T-helper 9 cell (primary cell): Measurements from ENCODE around the gene PLAC9.
"Not testable (repeated sequence)": the region's sequence is repeated elsewhere in the genome, so short reads cannot be mapped to it uniquely, and the experiment has no call there.

ENCODE experiments used
- DNase-seq: peaks from one replicate; pipeline ENCODE4 v3.0.0-alpha.2; 2020

The PLAC9 gene

GRCh38 chr10:80140251-80140650 is 7.7 kb downstream of the PLAC9 start:
- DNase-seq, result no peak

DNA sequence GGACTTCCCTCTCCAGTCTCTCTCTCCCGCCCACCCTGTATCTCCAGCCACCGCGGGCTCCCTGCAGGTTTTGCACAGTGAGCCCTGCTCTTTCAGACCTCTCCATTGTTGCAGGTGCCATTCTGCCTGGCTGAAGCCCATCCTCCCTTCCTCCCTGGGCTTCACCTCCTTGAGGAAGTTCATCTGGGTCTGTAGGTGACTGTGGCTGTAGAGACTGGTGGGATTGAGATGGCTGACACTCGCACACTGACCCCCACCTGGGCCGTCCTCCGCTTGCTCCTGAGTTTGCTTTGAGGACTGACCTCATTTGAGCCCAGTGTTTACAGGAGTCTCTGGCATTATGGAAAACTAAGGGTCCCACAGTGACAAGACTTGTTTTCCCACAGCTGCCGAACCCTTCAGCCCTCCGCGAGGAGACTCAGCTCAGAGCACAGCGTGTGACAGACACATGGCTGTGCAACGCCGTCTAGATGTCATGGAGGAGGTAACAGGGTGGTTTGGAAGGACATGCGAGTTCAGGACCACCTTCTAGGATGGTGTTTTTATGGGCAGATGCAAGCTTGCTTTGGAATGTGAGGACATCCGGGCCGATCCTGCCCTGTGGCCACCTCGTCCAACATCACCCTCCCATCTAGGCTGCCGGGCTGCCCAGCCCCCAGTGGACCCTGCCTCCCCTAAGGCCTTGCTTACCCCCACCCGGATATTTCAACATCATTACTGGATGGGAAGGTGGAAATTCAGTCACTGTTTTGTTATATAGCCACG is 9.3 kb downstream of the PLAC9 start:
- no peak for DNase-seq

DNA sequence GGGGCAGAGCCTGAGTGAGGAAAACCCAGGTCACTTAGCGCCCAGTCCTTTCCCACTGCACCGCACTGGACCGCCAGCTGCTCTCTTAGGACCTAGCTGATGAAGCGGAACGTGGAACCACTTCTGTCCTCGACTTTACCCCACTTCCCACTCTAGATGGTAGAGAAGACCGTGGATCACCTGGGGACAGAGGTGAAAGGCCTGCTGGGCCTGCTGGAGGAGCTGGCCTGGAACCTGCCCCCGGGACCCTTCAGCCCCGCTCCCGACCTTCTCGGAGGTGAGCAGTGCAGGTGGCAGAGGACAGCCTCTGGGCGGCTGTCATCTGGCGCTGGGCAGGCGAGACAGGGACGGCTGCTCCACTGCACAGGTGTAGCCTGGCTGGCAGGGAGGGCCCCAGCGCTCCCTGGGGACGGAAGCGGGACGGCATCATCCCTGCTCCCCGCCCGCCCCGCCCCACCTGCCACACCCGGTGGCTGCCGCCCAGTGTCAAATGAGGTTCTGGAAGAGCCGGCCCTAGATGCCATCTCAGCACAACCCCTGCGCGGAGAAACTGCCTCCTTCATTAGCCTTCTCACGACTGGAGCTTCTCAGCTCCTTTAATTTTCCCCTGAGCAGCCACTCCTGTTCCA is 11.7 kb downstream of the PLAC9 start:
- peak; percentile 18 for DNase-seq

DNA sequence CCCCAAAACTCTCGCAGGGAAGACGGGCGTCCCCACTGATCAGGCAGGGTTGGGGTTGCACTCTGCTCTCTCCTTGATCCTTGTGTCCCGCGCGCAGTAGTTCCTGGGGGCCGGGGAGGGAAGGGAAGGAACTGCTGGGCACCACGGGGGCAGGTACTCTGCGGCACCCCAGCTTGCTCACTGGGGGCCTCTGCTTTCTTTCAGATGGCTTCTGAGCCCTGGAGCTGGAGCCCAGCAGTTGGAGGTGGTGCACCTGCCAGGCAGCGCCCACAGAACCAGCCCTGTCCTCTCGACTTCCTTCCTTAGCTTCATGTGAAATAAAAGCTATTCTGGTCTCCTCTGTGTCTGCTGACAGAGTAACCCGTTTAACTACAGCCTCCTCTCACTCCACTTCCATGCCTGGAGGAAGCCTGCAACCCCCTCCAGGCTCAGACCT is 12.2 kb downstream of the PLAC9 start:
- DNase-seq, result no peak

GRCh38 chr10:80145406-80146308 is 13.1 kb downstream of the PLAC9 start:
- not testable (repeated sequence) for DNase-seq

DNA sequence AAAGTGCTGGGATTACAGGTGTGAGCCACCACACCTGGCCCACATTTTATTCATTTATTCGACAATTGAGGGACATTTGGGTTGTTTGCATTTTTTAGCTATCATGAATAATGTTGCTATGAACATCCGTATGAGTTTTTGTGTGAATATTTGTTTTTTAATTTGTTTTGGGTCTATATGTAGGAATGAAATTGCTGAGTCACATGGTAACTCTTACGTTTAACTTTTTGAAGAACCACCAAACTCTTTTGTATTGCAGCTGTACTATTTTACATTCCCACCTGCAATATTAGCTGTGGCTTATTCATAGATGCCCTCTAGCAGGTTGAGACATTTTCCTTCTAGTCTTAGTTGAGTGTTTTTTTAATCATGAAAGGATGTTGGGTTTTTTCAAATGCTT is 14.4 kb downstream of the PLAC9 start:
- no peak for DNase-seq

DNA sequence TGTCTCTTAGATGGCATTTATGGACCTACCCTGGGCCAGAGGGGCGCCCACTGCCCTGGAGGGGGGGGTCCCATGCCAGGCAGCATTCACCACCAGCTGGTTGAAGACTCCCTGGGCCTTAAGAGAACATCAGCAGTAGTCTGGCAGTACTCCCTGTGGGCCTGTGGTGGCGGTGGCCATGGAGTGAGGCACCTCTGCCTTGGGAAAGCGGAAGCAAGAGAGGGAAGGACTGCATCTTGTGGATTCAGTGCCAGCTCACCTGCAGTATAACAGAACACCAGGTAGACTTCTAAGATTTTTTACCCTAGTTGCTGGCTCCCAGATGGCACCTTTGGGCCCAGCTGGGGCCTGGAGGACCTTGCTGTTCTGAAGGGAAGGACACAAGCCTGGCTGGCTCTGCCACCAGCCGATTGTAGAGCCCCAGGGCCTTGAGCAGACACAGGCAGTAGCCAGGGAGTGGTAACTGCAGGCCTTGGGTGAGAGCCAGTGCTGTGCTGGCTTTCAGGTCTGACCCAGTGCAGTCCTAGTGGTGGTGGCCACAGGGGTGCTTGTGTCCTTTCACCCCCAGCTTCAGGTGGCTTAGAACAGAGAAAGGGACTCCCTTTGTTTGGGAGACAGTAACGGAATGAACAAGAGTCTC is 15.8 kb downstream of the PLAC9 start:
- no peak for DNase-seq

DNA sequence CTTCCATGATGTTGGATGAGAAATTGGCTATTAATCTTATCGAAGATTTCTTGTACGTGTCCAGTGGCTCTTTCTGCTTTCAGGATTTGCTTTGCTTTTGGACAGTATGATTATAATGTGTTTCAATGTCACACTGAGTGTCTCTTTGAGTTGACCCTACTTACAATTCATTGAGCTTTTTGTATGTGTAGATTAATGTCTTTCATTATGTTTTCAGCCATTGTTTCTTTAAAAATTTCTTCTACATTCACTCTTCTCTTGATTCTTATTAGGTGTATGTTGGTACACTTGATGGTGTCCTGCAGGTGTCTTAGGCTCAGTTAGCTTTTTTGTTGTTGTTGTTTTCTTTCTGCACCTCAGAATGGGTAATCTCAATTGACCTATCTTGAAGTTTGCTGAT is 16.6 kb downstream of the PLAC9 start:
- DNase-seq, result no peak

- DNase-seq, result no peak
Observed at GRCh38 chr10:80150172-80150571, 17.6 kb downstream of the PLAC9 start.

- no peak for DNase-seq
Observed at GRCh38 chr10:80152820-80153219, 20.3 kb downstream of the PLAC9 start.

GRCh38 chr10:80153460-80153859 is 20.9 kb downstream of the PLAC9 start:
- DNase-seq, result no peak

GRCh38 chr10:80154626-80154977 is 22.1 kb downstream of the PLAC9 start:
- no peak for DNase-seq

DNA sequence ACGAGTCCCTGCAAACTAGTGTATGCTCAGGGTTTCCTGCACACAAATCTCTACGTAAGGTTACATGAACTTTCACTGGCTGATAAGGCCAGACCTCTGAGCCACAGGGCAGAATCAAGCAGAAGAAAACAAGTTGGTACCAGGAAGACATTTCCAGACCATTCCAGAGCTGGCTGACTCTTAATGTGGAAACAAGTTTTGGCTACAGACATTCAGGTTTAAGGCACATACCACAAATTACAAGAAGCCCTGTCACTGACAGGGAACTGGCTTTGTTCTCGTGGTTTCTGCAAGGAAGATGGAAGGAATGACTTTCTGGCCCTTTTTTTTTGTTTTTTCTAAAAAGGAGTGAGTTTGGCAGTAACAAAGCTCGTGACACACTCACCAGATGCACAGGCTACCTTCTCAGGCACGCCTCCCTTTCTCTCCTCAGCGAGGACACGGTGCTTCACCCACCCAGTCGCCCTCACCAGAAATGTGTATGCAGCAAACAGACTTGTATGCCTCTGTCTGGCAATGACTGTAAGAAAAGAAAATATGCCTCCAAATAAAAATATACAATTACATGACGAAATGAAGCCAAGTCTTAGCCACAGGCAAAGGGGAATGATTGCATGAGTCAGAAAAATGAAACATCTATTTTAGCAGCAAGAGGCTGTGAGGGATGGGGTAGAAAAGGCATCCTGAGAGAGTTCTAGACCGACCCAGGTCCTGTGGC is 22.6 kb downstream of the PLAC9 start:
- DNase-seq, result no peak

DNA sequence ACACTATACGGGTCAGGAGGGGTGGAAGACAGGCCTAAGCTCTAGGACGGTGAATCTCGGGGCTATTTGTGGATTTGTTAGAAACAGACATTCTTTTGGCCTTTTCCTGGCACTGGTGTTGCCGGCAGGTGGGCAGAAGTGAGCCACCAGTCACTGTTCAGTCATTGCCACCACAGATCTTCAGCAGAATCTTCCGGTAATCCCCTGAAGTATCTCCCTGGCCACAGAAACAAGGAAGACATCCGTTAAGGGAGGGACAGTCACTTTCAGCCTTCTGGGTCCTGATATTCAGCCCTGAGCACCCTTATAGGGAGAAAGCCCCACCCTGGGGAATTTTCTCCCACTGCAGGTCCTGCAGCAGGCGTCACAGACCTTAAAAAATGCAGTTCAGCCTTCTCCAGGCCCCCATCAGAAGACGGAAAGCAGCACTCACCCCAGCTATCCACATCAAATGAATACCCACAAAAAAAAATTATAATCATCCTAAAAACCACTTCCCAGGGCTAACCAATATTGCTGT is 23.2 kb downstream of the PLAC9 start:
- DNase-seq, result no peak

- no peak for DNase-seq
Observed at GRCh38 chr10:80156216-80156615, 23.7 kb downstream of the PLAC9 start.

DNA sequence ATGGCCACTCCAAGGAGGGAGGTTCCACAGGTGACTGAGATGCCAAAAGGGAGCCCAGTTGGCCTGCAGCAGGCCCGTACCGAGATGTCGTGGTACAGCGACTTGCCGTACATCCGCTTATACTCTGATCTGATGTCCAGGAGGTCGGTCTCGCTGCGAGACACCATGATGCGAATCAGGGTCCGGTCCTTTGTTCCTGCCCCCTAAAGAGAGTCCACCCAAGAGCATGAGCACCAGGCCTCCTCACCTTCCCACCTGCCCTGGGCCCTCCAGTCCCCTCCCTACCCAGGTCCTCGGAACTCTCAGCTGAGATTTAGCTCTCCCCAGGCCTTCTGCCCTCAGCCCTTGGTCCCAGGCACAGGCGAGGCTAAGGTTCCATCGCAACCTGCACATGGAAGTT is 25.0 kb downstream of the PLAC9 start:
- no peak for DNase-seq

GRCh38 chr10:80158126-80158525 is 25.6 kb downstream of the PLAC9 start:
- no peak for DNase-seq

GRCh38 chr10:80158598-80159127 is 26.1 kb downstream of the PLAC9 start:
- DNase-seq, result no peak

- no peak for DNase-seq
Observed at GRCh38 chr10:80159166-80159873, 26.8 kb downstream of the PLAC9 start.

DNA sequence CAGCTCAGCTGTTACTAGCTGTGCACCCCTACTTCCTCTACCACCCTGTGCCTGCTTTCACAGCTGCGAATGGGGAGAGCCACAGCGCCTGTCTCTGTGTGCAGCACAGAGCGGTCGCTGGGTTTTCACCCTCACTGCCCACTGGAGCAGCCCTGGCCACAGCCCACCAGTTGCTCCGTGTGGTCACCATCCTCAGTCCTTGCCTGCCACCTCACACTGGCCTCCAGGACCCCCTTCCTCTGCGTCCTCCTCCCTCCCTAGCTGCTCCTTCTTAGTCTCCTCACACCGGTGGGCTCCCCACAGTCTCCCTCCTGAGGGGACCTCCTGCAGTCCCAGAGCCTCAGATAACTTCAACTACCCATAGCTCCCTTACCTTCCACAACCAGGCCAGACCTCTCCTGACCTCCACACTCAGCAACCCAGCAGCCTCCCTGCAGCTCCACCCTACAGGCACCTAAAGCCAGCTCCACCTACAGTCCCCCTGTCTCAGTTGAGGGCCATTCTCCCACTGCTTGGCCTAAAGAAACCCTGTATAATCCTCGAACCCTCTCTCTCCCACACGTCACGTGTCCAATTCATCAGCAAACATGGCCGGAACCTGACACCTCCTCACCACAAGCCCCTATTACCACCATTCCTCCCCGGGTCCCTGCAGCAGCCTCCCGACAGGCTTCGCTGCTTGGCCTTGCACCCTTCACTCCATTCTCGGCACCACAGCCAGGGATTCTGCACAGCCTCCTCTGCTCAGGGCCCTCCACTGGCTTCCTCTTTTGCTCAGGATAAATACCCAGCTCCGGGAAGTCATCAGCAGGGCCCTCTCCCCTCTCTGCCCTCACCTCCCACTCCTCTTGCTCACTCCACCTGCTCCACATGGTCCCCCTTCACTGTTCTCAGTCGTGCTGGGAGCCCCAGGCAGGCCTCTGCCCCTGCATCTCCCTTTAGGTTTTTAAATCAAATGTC is 28.1 kb downstream of the PLAC9 start:
- no peak for DNase-seq
